Measurements from ENCODE around the gene PCARE.
"Not testable (repeated sequence)": the region's sequence is repeated elsewhere in the genome, so short reads cannot be mapped to it uniquely, and the experiment has no call there.

PCARE gene

GRCh38 chr2:29097569-29097968 is 23.2 kb upstream of the PCARE start:
- no peak for DNase-seq (ENCODE audit: low spot score)

- DNase-seq (ENCODE audit: low spot score), result no peak
Observed at GRCh38 chr2:29096969-29097368, 22.6 kb upstream of the PCARE start.

GRCh38 chr2:29090311-29090710 is 16.0 kb upstream of the PCARE start:
- not testable (repeated sequence) for DNase-seq (ENCODE audit: low spot score)

GRCh38 chr2:29084554-29084953 is 10.2 kb upstream of the PCARE start:
- no peak for DNase-seq (ENCODE audit: low spot score)

- DNase-seq (ENCODE audit: low spot score), result no peak
Observed at GRCh38 chr2:29082804-29083495, 8.6 kb upstream of the PCARE start.

GRCh38 chr2:29080886-29081743 is 6.8 kb upstream of the PCARE start:
- no peak for DNase-seq (ENCODE audit: low spot score)

GRCh38 chr2:29079887-29080286 is 5.6 kb upstream of the PCARE start:
- no peak for DNase-seq (ENCODE audit: low spot score)

GRCh38 chr2:29075894-29076705 is 1.8 kb upstream of the PCARE start:
- no peak for DNase-seq (ENCODE audit: low spot score)

- DNase-seq (ENCODE audit: low spot score), result no peak
Observed at GRCh38 chr2:29073933-29074332, 390 bp downstream of the PCARE start.

- DNase-seq (ENCODE audit: low spot score), result no peak
Observed at GRCh38 chr2:29072971-29073725, 1.2 kb downstream of the PCARE start.

- no peak for DNase-seq (ENCODE audit: low spot score)
Observed at GRCh38 chr2:29072251-29072650, 2.1 kb downstream of the PCARE start.

- no peak for DNase-seq (ENCODE audit: low spot score)
Observed at GRCh38 chr2:29071032-29071975, 3.0 kb downstream of the PCARE start.

GRCh38 chr2:29070526-29070925 is 3.8 kb downstream of the PCARE start:
- DNase-seq (ENCODE audit: low spot score), result no peak

GRCh38 chr2:29068513-29068912 is 5.8 kb downstream of the PCARE start:
- DNase-seq (ENCODE audit: low spot score), result no peak

GRCh38 chr2:29066997-29067605 is 7.2 kb downstream of the PCARE start:
- no peak for DNase-seq (ENCODE audit: low spot score)

GRCh38 chr2:29066271-29066860 is 8.0 kb downstream of the PCARE start:
- no peak for DNase-seq (ENCODE audit: low spot score)

- DNase-seq (ENCODE audit: low spot score), result no peak
Observed at GRCh38 chr2:29065068-29065811, 9.1 kb downstream of the PCARE start.

GRCh38 chr2:29064746-29065067 is 9.6 kb downstream of the PCARE start:
- no peak for DNase-seq (ENCODE audit: low spot score)

- DNase-seq (ENCODE audit: low spot score), result no peak
Observed at GRCh38 chr2:29064346-29064715, 10.0 kb downstream of the PCARE start.

Data from SK-N-DZ (cell line).